Measurements from ENCODE around the gene PPT1. TPM values are rescaled to one million over a fixed set of nuclear protein-coding genes. Genes with fewer than 3 reads are reported as not detected.
A peak's percentile ranks its signal among the peaks of the same experiment; 100 is the strongest.

Gene PPT1
- total and polyA plus RNA-seq, 8 donors, result 3.5 to 79.9 (median 33.3) TPM

DNA sequence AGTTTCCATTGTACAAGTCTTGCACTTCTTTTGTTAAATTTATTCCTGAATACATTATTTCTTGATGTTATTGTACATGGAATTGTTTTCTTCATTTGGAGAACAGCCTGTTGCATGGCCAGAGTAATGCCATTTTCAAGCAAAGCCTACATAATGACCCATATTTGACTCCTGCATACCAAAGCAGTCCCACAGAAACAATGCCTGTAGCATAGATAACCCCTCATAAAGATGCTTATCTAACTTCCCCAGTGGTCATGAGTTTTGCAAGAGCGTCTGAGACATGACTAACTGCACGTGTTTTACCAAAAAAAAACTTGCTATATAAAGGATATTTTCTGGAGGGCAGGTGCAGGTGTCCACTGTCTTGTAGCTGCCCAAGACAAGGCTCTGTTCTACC is 33.8 kb upstream of the PPT1 start:
- Histone ChIP-seq H3K36me3 (no peaks in the 10 kb centered on the region), H3K4me3 (no peak overlapping the region), H3K9me3 (peaks cover 0 to 6% (median 0%) of the 10 kb centered on the region in 4 donors), H3K4me1 (peaks cover 0 to 8% (median 6%) of the 10 kb centered on the region in 4 donors), H3K27me3 (peaks cover 0 to 38% (median 10%) of the 10 kb centered on the region in 3 donors), H3K27ac (no peak overlapping the region)
- WGBS, 5 donors, result 36 to 59% (median 46%) methylated on average over 2 of the region's 2 CpGs
- TF ChIP-seq EP300 (IDR thresholded peaks at IDR 0.05) (no peak), POLR2A (IDR thresholded peaks at IDR 0.05) (no peak), CTCF (IDR thresholded peaks at IDR 0.05) (no peak)
- DNase-seq, result no peak
- intact Hi-C loops (cut with DNase I; ENCODE audit: low total_unique reads), result no loop called here

DNA sequence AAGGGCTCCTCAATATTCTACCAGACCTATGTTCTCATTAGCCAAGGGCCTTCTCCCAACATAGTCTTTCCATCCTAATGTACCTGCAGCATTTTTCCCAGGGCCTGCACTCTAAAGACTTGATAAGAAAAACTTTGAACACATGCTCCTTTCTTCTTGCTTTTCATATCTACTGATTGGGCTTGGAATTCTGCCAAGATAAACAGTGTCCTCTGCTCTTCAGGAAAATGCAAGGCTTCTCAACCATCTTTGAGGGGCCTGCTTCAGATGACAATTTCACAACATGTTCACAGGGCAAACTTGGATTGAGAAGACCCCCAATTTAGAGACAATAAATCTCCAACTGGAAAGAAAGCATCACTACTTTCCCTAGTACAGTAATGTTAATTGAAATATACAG is 25.8 kb upstream of the PPT1 start:
- Histone ChIP-seq H3K9me3 (no peaks in the 10 kb centered on the region), H3K27ac (no peak overlapping the region), H3K4me3 (no peak overlapping the region), H3K4me1 (no peaks in the 10 kb centered on the region), H3K27me3 (peaks cover 0 to 14% (median 0%) of the 10 kb centered on the region in 3 donors), H3K36me3 (no peaks in the 10 kb centered on the region)
- DNase-seq, result peak in 1 of 2 donors; percentile 73
- TF ChIP-seq EP300 (IDR thresholded peaks at IDR 0.05) (no peak), POLR2AphosphoS5 (IDR thresholded peaks at IDR 0.05) (no peak), POLR2A (IDR thresholded peaks at IDR 0.05) (no peak), CTCF (IDR thresholded peaks at IDR 0.05) (no peak)
- intact Hi-C loops (cut with DNase I; ENCODE audit: low total_unique reads), result no loop called here

DNA sequence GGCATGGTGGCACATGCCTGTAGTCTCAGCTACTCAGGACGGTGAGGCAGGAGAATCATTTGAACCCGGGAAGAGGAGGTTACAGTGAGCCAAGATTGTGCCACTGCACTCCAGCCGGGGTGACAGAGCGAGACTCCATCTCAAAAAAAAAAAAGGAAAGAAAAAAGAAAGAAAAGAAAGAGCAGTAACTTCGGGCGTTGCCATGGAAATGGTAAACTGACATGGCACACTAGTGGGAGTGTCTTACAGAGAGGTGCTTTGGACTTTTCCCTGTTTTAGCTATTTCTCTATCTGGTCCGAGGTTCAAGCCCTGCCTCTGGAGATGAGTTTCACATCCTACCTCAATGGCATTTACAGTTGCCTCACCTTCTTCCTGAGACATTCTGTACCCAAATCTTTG is 23.1 kb upstream of the PPT1 start:
- Histone ChIP-seq H3K9me3 (no peaks in the 10 kb centered on the region), H3K27ac (no peak overlapping the region), H3K36me3 (no peaks in the 10 kb centered on the region), H3K4me1 (no peaks in the 10 kb centered on the region), H3K4me3 (no peak overlapping the region), H3K27me3 (peaks cover 0 to 11% (median 0%) of the 10 kb centered on the region in 3 donors)
- WGBS, 5 donors, result 85 to 93% (median 87%) methylated on average over 7 of the region's 7 CpGs
- DNase-seq, result no peak
- intact Hi-C loops (cut with DNase I; ENCODE audit: low total_unique reads), result no loop called here
- TF ChIP-seq EP300 (IDR thresholded peaks at IDR 0.05), result no peak
- TF ChIP-seq POLR2AphosphoS5 (IDR thresholded peaks at IDR 0.05), result no peak
- no peak for TF ChIP-seq POLR2A (IDR thresholded peaks at IDR 0.05)
- no peak for TF ChIP-seq CTCF (IDR thresholded peaks at IDR 0.05)

GRCh38 chr1:40114400-40114799 is 17.3 kb upstream of the PPT1 start:
- 84 to 93% (median 86%) methylated on average over 3 of the region's 3 CpGs for WGBS, 5 donors
- peaks cover 0 to 28% (median 23%) of the 10 kb centered on the region in 4 donors for H3K9me3 ChIP-seq
- intact Hi-C loops (cut with DNase I; ENCODE audit: low total_unique reads), result no loop called here

More at GRCh38 chr1:40114400-40114799, 17.3 kb upstream of the PPT1 start:
- Histone ChIP-seq H3K27me3 (peaks cover 0 to 7% (median 0%) of the 10 kb centered on the region in 3 donors), H3K4me1 (no peaks in the 10 kb centered on the region), H3K36me3 (no peaks in the 10 kb centered on the region), H3K27ac (no peak overlapping the region), H3K4me3 (no peak overlapping the region)
- DNase-seq, result no peak
- TF ChIP-seq CTCF (IDR thresholded peaks at IDR 0.05) (no peak), POLR2AphosphoS5 (IDR thresholded peaks at IDR 0.05) (no peak), POLR2A (IDR thresholded peaks at IDR 0.05) (no peak), EP300 (IDR thresholded peaks at IDR 0.05) (no peak)

Data from stomach (tissue), 9 donors.